ENCODE measurements around the gene FAAP100.

Gene FAAP100

DNA sequence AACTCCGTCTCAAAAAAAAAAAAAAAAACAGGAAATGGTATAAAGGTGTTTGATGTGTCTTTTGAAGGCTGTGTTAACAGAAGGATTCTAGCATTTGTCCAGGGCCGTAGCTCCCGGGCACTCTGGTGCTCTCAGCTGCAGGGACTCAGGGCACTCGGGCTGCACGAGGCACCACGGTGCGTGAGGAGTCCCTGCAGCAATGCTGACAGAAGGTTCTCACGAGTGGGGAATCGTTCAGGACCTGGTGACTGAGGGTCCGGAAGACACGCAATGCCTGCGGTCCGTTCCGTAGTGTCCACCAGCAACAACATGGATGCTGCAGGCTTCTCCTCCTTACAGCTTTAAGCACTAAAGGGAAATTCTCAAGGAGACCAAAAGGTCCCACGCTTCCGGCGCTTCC lies 12.6 kb upstream of the FAAP100 start:
- TF ChIP-seq, protein P1, sequence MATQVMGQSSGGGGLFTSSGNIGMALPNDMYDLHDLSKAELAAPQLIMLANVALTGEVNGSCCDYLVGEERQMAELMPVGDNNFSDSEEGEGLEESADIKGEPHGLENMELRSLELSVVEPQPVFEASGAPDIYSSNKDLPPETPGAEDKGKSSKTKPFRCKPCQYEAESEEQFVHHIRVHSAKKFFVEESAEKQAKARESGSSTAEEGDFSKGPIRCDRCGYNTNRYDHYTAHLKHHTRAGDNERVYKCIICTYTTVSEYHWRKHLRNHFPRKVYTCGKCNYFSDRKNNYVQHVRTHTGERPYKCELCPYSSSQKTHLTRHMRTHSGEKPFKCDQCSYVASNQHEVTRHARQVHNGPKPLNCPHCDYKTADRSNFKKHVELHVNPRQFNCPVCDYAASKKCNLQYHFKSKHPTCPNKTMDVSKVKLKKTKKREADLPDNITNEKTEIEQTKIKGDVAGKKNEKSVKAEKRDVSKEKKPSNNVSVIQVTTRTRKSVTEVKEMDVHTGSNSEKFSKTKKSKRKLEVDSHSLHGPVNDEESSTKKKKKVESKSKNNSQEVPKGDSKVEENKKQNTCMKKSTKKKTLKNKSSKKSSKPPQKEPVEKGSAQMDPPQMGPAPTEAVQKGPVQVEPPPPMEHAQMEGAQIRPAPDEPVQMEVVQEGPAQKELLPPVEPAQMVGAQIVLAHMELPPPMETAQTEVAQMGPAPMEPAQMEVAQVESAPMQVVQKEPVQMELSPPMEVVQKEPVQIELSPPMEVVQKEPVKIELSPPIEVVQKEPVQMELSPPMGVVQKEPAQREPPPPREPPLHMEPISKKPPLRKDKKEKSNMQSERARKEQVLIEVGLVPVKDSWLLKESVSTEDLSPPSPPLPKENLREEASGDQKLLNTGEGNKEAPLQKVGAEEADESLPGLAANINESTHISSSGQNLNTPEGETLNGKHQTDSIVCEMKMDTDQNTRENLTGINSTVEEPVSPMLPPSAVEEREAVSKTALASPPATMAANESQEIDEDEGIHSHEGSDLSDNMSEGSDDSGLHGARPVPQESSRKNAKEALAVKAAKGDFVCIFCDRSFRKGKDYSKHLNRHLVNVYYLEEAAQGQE (IDR thresholded peaks at IDR 0.05; ENCODE audit: insufficient read depth in 1 of 2, low read depth in 2 of 2, low read length in 2 of 2): no peak
- no peak for TF ChIP-seq SIN3A (IDR thresholded peaks at IDR 0.05; ENCODE audit: borderline replicate concordance, insufficient read depth, low read length)
- no peak for TF ChIP-seq TAF1 (IDR thresholded peaks at IDR 0.05; ENCODE audit: borderline replicate concordance, insufficient read depth, low read length)
- no peak for TF ChIP-seq POLR2AphosphoS5 (IDR thresholded peaks at IDR 0.05; ENCODE audit: low read depth, low read length)
- TF ChIP-seq FOXP2 (optimal IDR thresholded peaks at IDR 0.05; ENCODE audit: borderline replicate concordance, extremely low read depth, extremely low read length, insufficient read depth): no peak

DNA sequence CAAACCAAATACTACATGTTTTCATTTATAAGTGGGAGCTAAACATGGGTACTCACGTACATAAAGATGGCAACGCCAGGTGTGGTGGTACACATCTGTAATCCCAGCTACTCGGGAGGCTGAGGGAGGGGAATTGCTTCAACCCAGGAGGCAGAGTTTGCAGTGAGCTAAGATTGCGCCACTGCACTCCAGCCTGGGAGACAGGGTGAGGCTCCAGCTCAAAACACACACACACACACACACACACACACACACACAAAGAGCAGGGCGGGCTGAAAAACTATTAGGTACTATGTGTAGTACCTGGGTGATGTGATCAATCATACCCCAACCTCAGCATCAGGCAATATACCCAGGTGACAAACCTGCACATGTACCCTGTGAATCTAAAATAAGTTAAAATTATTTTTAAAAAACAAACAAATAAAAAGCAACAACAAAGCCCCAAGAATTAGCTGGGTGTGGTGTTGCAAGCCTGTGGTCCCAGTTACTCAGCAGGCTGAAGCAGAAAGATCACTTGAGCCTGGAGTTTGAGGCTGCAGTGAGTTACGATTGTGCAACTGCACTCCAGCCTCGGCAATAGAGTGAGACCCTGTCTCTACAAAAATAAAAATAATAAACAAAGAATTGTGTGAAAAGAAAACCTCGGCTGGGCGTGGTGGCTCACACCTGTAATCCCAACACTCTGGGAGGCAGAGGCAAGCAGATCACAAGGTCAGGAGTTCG lies 11.9 kb upstream of the FAAP100 start:
- TF ChIP-seq, protein P1 (IDR thresholded peaks at IDR 0.05; ENCODE audit: insufficient read depth in 1 of 2, low read depth in 2 of 2, low read length in 2 of 2): no peak
- no peak for TF ChIP-seq FOXP2 (optimal IDR thresholded peaks at IDR 0.05; ENCODE audit: borderline replicate concordance, extremely low read depth, extremely low read length, insufficient read depth)
- no peak for TF ChIP-seq SIN3A (IDR thresholded peaks at IDR 0.05; ENCODE audit: borderline replicate concordance, insufficient read depth, low read length)

DNA sequence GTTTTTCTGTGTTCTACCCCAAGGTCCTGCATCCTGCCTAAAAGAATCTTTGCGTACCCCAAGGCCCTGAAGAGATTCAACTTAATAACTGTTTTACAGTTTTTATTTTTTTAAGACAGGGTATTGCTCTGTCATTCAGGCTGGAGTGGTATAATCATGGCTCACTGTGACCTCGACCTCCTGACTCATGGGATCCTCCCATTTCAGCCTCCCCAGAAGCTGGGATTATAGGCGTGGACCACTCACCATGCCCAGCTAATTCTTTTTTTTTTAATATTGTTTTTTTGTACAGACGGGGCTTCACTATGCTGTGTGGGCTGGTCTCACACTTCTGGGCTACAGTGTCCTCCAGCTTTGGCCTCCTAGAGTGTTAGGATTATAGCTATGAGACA lies 9.3 kb upstream of the FAAP100 start:
- no peak for TF ChIP-seq POLR2AphosphoS5 (IDR thresholded peaks at IDR 0.05; ENCODE audit: low read depth, low read length)
- no peak for TF ChIP-seq TAF1 (IDR thresholded peaks at IDR 0.05; ENCODE audit: borderline replicate concordance, insufficient read depth, low read length)
- TF ChIP-seq FOXP2 (optimal IDR thresholded peaks at IDR 0.05; ENCODE audit: borderline replicate concordance, extremely low read depth, extremely low read length, insufficient read depth): no peak
- TF ChIP-seq, protein P1 (IDR thresholded peaks at IDR 0.05; ENCODE audit: insufficient read depth in 1 of 2, low read depth in 2 of 2, low read length in 2 of 2): no peak
- no peak for TF ChIP-seq SIN3A (IDR thresholded peaks at IDR 0.05; ENCODE audit: borderline replicate concordance, insufficient read depth, low read length)

DNA sequence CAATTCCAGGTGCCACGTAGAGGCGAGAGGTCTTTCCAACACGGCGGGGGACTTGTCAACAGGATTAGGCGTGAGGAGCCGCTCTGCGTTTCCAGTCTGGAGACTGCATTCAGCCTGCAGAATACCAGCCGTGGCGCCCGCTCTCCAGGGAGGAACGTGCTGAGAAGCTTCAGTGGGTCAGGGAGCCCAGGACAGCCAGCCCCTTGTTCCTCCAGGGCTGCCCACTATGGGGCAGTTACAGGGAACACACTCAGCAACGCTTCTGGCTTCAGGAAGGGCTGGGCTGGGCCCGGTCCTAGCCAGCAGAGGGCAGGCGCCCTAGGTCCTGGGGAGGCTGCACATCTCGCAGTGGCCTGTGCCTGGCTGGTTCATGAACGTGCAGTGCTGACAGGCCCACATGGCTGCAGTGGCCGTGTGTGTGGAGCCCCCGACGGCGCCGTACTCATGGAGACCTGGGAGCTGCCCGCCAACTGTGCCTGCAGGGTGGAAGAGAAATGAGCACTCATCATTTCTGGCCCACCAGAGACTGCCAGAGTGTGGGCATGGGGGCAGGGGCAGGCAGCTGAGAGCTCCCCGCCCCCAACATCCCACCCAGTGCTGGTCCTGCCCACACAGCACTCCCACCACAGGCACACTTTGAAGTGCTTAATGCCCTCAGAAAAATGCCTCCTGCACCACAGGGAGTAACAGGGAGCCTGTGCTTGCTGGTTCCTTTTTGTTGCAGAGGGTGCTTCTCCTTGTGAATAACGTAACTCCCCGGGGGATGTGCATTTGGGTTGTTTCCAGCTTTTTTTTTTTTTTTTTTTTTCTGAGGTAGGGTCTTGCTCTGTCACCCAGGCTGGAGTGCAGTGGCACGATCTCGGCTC lies 7.0 kb upstream of the FAAP100 start:
- TF ChIP-seq, protein P1 (IDR thresholded peaks at IDR 0.05; ENCODE audit: insufficient read depth in 1 of 2, low read depth in 2 of 2, low read length in 2 of 2): no peak
- TF ChIP-seq SIN3A (IDR thresholded peaks at IDR 0.05; ENCODE audit: borderline replicate concordance, insufficient read depth, low read length): no peak
- TF ChIP-seq TAF1 (IDR thresholded peaks at IDR 0.05; ENCODE audit: borderline replicate concordance, insufficient read depth, low read length): no peak
- TF ChIP-seq POLR2AphosphoS5 (IDR thresholded peaks at IDR 0.05; ENCODE audit: low read depth, low read length): no peak
